ENCODE measurements around the gene HBS1L.

HBS1L gene

GRCh38 chr6:135054569-135055498 is at the start of gene HBS1L:
HBS1L (minus strand) TSS chr6:135054822; CDS start chr6:135054691, 131 bp downstream.
- peak; percentile 99 for DNase-seq

- no peak for DNase-seq
Observed at GRCh38 chr6:135104199-135104598, 49.6 kb upstream of the HBS1L start.

DNA sequence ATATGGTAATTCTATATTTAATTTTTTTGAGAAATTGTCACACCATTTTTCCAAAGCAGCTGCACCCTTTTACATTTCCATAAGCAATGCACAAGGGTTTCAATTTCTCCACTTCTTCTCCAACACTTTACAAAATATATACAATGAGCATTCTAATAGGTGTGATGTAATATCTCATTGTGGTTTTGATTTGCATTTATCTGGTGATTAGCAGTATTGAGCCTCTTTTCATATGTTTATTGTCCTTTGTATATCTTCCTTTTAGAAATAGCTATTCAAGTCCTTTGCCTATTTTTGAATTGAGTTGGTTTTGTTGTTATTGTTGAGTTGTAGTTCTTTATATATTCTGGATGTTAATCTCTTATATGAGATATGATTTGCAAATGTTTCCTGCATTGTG is 47.6 kb upstream of the HBS1L start:
- DNase-seq: no peak

GRCh38 chr6:135097172-135097571 is 42.5 kb upstream of the HBS1L start:
- DNase-seq: no peak

DNA sequence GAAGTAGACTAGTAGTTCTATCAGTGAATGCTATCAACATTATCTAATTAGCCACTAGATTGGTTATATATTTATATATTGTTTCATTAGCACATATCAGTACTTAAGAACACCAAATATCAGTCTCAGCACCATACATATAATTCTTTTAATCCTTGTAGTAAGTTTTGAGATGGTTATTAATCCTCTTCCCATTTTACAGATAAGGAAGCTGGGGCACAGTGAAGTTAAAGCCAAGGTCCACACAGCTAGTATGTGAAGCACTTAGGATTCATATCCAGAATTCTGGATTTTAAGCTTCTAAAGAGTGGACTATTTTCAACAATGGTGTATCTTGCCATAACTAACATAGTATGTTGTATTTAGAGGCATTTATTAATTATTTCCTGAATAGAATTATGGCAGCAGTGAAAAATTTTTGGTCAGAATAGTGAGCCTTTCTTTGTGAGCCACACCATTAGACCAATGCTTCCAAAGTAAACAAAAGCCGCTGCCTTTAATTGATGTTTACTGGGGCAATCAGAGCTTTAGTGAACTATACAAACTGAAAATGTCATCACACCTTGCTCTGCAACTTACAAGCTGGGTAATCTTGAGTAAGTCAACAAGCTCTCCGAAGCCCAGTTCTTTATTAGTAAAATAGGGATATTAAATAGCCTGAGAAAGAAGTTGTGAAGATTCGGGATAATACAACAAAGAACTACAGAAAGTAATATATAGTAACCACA is 41.9 kb upstream of the HBS1L start:
- no peak for DNase-seq

- no peak for DNase-seq
Observed at GRCh38 chr6:135095716-135096115, 41.1 kb upstream of the HBS1L start.

DNA sequence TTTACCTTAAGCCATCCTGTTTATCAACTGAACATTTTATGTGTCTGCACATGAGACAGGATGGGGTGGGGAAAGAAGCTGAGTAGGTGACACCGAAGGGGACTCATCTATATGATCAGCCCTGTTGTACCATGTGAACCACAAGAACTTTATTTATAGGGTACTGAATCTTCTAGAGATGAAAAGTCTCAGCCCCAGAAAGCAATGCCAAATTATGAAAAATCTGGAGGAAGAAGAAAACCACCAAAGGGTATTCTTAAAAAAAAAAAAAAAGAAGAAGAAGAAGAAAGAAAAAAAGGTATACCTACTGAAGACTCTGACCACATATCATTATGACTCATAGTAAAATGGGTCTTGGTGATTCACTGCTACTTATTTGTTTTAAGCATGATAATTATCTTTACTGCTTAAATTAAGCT is 39.8 kb upstream of the HBS1L start:
- DNase-seq: peak; percentile 77

DNA sequence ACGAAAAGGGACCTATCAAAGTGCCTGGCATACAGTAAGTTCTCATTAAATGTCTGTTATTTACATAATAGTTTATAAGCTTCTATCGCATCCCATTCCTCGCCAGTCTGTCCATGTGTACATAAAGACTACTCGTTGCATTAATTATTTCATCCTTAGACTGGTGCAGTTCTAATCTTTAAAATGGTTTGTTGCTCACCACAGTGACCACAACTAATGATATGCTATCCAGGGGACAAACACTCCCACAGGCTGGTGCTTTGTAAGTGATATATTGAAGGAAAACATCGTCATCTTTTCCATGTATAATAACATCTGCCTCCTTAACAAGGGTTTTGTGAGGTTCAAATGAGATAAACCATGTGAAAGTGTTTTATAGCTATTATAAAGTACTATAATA is 39.0 kb upstream of the HBS1L start:
- DNase-seq: no peak

DNA sequence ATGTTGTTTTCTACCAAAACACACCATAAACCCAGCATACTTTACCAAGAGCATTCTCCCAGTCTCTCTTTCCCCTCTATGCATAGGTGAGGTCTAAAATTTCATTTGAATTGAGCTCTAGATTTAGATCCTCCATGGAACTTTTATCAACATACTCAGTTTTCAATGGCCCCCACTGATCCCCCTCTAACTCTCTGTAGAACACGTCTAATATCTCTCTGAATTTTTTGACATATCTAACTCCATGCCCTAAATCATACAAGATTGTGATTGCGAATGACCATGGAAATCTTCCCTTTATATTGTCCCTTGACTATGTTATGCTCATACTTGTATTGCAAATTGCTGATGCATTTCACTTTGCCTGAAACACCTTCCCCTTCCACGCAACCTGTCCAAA is 38.1 kb upstream of the HBS1L start:
- DNase-seq: no peak

DNA sequence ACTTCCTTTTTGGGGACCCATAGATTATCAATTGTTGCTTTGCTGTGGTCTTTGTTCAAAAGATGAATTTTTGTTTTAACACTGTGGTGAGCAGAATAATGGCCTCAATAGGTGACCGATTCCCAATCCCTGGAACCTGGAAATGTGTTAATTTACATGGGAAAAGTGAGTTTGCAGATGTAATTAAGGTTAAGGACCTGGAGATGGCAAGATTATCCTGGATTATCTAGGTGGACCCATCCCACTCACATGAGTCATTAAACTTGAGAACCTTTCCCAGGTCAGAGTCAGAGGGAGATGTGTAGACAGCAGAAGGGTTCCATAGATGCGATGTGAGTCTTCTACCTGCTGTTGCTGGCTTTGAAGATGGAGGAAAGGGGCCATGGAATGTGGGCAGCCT is 36.2 kb upstream of the HBS1L start:
- no peak for DNase-seq

DNA sequence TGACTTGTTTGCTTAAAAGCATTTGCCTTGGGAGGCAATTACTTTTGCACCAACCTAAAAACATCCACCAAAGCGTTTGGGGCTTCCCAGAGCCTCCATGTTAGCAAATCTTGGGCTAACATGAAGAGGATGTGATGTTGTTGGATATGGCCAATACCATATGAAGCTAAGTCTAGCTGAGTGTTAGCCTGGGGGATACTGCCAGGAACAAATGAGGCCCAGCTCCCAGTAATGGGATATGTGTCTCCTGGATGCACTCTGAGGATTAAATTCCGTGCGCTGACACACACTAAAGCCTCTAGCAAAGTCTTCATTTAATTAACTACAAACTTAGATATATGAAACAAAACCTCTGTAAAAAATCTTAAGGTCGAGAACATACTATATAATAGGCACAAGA is 35.3 kb upstream of the HBS1L start:
- no peak for DNase-seq

- DNase-seq: peak; percentile 91
Observed at GRCh38 chr6:135088818-135089809, 34.5 kb upstream of the HBS1L start.

GRCh38 chr6:135088281-135088680 is 33.7 kb upstream of the HBS1L start:
- peak; percentile 25 for DNase-seq

DNA sequence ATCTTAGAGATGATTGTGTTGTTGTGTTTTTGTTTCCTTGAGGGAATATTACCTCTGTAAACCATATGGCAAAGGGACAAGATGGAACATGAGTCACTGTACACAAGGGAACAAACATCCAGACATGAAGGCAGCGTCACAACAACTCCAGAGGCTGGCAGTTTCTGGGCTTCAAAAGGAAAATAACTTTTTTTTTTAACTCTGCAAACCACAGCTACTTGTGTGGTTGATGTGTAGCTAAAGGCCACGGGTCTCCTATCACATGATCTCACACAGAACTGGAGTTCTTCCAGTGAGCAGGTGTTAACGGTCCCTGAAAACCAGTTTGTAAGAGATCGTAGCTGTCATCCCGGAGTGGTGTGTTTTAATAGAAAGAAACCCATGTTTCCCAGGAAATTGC is 33.2 kb upstream of the HBS1L start:
- peak; percentile 75 for DNase-seq

GRCh38 chr6:135087403-135087802 is 32.8 kb upstream of the HBS1L start:
- DNase-seq: peak; percentile 58

DNA sequence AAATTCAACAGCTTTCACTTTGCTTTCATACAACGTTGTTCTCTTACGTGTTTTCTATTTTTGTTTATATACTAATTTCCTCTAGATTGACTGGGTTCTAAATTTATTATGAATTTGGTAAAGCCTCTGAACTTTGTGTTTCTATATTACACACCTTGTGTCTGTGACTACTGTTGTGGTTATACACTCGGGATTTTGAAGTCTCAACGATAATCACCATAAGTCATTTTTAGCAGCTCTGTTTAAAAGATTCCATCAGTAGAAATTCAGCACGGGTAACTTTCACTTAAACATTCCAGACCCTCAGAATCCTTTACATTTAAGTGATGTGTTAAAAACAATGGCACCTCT is 31.8 kb upstream of the HBS1L start:
- DNase-seq: peak; percentile 59

DNA sequence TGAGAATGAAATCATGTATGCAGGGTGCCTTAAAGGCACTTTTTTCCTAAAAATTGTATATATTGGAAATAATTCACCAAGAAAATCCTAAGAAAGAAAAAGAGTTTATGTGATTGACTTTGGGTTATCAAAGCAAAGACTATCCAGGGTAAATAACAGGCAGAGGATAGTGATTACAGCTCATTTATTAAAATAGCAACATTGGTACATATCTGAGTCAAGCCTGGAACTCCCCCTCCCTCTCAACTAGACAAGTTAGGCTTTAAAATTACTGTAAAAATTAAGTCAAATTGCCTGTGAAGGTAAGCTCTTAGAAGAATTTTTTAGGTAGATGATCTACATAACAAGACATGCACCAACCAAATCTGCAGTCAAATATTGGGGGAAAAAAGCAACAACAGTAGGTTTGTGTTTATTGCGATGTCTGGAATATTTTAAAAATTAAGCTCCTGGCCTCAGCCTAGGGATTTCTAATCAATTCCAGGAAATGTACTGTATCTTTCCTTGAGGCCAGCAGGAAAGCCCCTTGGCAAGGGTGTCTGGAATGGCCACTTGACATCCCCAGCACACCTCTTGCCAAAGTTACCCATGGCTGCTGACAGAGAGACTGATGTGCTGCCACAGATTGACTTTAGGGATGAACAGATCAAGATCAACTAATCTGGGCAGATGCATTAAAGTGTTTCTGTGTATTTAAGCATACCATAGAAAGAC is 31.2 kb upstream of the HBS1L start:
- peak; percentile 29 for DNase-seq

DNA sequence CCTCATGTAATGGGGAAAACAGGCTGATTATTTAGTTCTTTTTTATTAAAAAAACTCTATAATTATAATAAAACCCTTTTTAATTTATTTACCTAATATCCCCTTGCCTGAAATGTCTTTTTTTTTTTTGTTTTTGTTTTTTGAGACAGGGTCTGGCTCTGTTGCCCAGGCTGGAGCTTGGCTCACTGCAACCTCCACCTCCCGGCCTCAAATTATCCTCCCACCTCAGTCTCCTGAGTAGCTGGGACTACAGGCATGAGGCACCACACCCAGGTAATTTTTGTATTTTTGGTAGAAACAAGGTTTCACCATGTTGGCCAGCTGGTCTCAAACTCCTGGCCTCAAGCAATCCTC is 30.3 kb upstream of the HBS1L start:
- no peak for DNase-seq

GRCh38 chr6:135084001-135084915 is 29.6 kb upstream of the HBS1L start:
- DNase-seq: no peak

GRCh38 chr6:135081966-135082365 is 27.3 kb upstream of the HBS1L start:
- DNase-seq: no peak

- no peak for DNase-seq
Observed at GRCh38 chr6:135075018-135075417, 20.4 kb upstream of the HBS1L start.
